Neural progenitor cell (in vitro differentiated cells): ENCODE data around the gene SPDYC.

Experiments used
- EZH2 ChIP-seq: fragments of 200-600 bp; sonication (generic); IDR thresholded peaks from 2 replicates; pipeline ENCODE4 v1.6.1; 2017; ENCODE audit warnings: antibody characterized with exemption, mild to moderate bottlenecking, moderate library complexity
- TF ChIP-seq, protein P1 (sequence below): fragments of 200-600 bp; sonication (generic); IDR thresholded peaks from 2 replicates; pipeline ENCODE4 v1.5.1; 2017; ENCODE audit warnings: antibody characterized with exemption, mild to moderate bottlenecking

DNA sequence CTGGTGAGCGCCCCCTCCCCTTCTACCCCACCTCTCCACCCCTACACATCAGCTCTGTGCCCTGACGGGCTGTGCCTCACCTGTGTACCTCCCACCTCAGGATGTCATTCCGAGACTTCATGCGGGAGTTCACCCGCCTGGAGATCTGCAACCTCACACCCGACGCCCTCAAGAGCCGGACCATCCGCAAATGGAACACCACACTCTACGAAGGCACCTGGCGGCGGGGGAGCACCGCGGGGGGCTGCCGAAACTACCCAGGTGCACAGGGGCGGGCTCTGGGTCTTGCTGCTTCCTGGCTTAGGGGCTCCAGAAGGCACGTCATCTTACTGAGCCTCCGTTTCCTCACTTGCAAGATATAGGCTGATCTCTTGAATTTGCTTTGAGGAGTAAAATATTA, 18.5 kb downstream of the SPDYC start:
- TF ChIP-seq, protein P1, sequence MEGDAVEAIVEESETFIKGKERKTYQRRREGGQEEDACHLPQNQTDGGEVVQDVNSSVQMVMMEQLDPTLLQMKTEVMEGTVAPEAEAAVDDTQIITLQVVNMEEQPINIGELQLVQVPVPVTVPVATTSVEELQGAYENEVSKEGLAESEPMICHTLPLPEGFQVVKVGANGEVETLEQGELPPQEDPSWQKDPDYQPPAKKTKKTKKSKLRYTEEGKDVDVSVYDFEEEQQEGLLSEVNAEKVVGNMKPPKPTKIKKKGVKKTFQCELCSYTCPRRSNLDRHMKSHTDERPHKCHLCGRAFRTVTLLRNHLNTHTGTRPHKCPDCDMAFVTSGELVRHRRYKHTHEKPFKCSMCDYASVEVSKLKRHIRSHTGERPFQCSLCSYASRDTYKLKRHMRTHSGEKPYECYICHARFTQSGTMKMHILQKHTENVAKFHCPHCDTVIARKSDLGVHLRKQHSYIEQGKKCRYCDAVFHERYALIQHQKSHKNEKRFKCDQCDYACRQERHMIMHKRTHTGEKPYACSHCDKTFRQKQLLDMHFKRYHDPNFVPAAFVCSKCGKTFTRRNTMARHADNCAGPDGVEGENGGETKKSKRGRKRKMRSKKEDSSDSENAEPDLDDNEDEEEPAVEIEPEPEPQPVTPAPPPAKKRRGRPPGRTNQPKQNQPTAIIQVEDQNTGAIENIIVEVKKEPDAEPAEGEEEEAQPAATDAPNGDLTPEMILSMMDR = no peak
- no peak for TF ChIP-seq EZH2
